Liver (tissue), 9 donors: Measurements from ENCODE around the gene SLC25A2. TPM values are rescaled to one million over a fixed set of nuclear protein-coding genes. Genes with fewer than 3 reads are reported as not detected.

ENCODE experiments used
- DNase-seq: peaks from one replicate; pipeline ENCODE4 v3.0.0-alpha.2; 2017; ENCODE audit warnings: low spot score
- H3K27ac ChIP-seq, 2 donors: one replicate each; pipeline ENCODE4 v1.7.0; 2013; ENCODE audit warnings: inconsistent platforms in 2 of 2, low read length in 2 of 2, control low read depth in 1 of 2, low read depth in 1 of 2, mild to moderate bottlenecking in 1 of 2
- H3K27me3 ChIP-seq, 4 donors: one replicate each; pipeline versions ENCODE4 v1.6.1 to v1.7.0; 2013; ENCODE audit warnings: low read length in 3 of 4, inconsistent platforms in 1 of 4, mild to moderate bottlenecking in 1 of 4, moderate library complexity in 1 of 4; ENCODE audit not compliant: control insufficient read depth in 4 of 4, insufficient read depth in 4 of 4
- H3K36me3 ChIP-seq, 4 donors: one replicate each; pipeline versions ENCODE4 v1.6.1 to v1.7.0; 2013; ENCODE audit warnings: low read length in 3 of 4, mild to moderate bottlenecking in 3 of 4, low read depth in 1 of 4, moderate library complexity in 1 of 4; ENCODE audit not compliant: control insufficient read depth in 4 of 4, insufficient read depth in 3 of 4
- H3K4me1 ChIP-seq, 4 donors: one replicate each; pipeline versions ENCODE4 v1.6.1 to v1.7.0; 2013; ENCODE audit warnings: low read length in 3 of 4, mild to moderate bottlenecking in 3 of 4, moderate library complexity in 1 of 4; ENCODE audit not compliant: control insufficient read depth in 4 of 4, insufficient read depth in 4 of 4
- H3K4me3 ChIP-seq, 3 donors: one replicate each; pipeline versions ENCODE4 v1.6.1 to v1.7.0; 2013; ENCODE audit warnings: low read length in 3 of 3, control low read depth in 1 of 3, low read depth in 1 of 3, mild to moderate bottlenecking in 1 of 3
- H3K9ac ChIP-seq, 2 donors: one replicate each; pipeline ENCODE4 v1.7.0; 2013; ENCODE audit warnings: low read length in 2 of 2, mild to moderate bottlenecking in 2 of 2, moderate library complexity in 2 of 2, control low read depth in 1 of 2, low read depth in 1 of 2
- H3K9me3 ChIP-seq, 4 donors: one replicate each; pipeline versions ENCODE4 v1.6.1 to v1.7.0; 2013; ENCODE audit warnings: low read length in 3 of 4; ENCODE audit not compliant: control insufficient read depth in 4 of 4
- FOXA1 ChIP-seq: IDR thresholded peaks from 2 replicates; pipeline ENCODE4 v1.6.1; 2016; ENCODE audit warnings: antibody characterized with exemption
- FOXA2 ChIP-seq: IDR thresholded peaks from 2 replicates; pipeline ENCODE4 v1.6.1; 2016; ENCODE audit warnings: antibody characterized with exemption
- GABPA ChIP-seq, 2 donors: IDR thresholded peaks in 1 of 2; conservative IDR thresholded peaks in 1 of 2; 2 replicates each; pipeline ENCODE4 v1.6.1; 2016; ENCODE audit warnings: antibody characterized with exemption in 2 of 2, mild to moderate bottlenecking in 1 of 2, moderate library complexity in 1 of 2
- HNF4A ChIP-seq, 2 donors: conservative IDR thresholded peaks; 2 replicates each; pipeline ENCODE4 v1.6.1; 2016; ENCODE audit warnings: antibody characterized with exemption in 2 of 2, mild to moderate bottlenecking in 2 of 2
- HNF4G ChIP-seq: IDR thresholded peaks from 2 replicates; pipeline ENCODE4 v1.6.1; 2016; ENCODE audit warnings: antibody characterized with exemption
- JUND ChIP-seq, 2 donors: IDR thresholded peaks; 2 replicates each; pipeline ENCODE4 v1.6.1; 2016; ENCODE audit warnings: antibody characterized with exemption in 2 of 2
- RXRA ChIP-seq, 2 donors: IDR thresholded peaks; 2 replicates each; pipeline ENCODE4 v1.6.1; 2017 to 2018; ENCODE audit warnings: antibody characterized with exemption in 2 of 2, mild to moderate bottlenecking in 1 of 2
- SP1 ChIP-seq: IDR thresholded peaks from 2 replicates; pipeline ENCODE4 v1.6.1; 2018; ENCODE audit warnings: antibody characterized with exemption, mild to moderate bottlenecking
- TAF1 ChIP-seq: conservative IDR thresholded peaks from 2 replicates; pipeline ENCODE4 v1.6.1; 2016; ENCODE audit warnings: antibody characterized with exemption, mild to moderate bottlenecking
- polyA plus RNA-seq, 2 donors: library from polyadenylated mRNA; stranded (reverse) in 1 of 2; unstranded in 1 of 2; fragments of 200-250 nt in 1 of 2; fragments of >200 nt in 1 of 2; fragmentation: Nextera tagmentation in 1 of 2; extraction: Ambion mirVana in 1 of 2; gene quantifications; one replicate each; pipeline versions ENCODE4 v1.2.1 to v1.2.3, GENCODE V29; 2013 to 2015
- total RNA-seq, 2 donors: library from RNA; depleted of rRNA; stranded (reverse); fragments of >200 nt; gene quantifications; one replicate each; pipeline ENCODE4 v1.2.3, GENCODE V29; 2014
- TF ChIP-seq, protein P1 (sequence below): IDR thresholded peaks from 2 replicates; pipeline ENCODE4 v1.6.1; 2016; ENCODE audit warnings: antibody characterized with exemption
- TF ChIP-seq, protein P2 (sequence below): fragments of 150-350 bp; IDR thresholded peaks from 2 replicates; pipeline ENCODE4 v1.5.1; 2017; ENCODE audit warnings: improper control_type of control experiment, low read depth, low read length; ENCODE audit not compliant: missing input control
- TF ChIP-seq, protein P3 (sequence below): IDR thresholded peaks from 2 replicates; pipeline ENCODE4 v1.6.1; 2016; ENCODE audit warnings: antibody characterized with exemption
- TF ChIP-seq, protein P4 (sequence below): IDR thresholded peaks from 2 replicates; pipeline ENCODE4 v1.6.1; 2016; ENCODE audit warnings: antibody characterized with exemption
- TF ChIP-seq, protein P5 (sequence below): IDR thresholded peaks from 2 replicates; pipeline ENCODE4 v1.6.1; 2016; ENCODE audit warnings: antibody characterized with exemption, mild to moderate bottlenecking
- donor health status: healthy.
- donor health status: healthy.
- donor health status: healthy.
- donor health status: healthy.
- donor health status: healthy.

SLC25A2 gene
- total and polyA plus RNA-seq, 4 donors, result 0.19 to 0.42 TPM; not detected in 2

DNA sequence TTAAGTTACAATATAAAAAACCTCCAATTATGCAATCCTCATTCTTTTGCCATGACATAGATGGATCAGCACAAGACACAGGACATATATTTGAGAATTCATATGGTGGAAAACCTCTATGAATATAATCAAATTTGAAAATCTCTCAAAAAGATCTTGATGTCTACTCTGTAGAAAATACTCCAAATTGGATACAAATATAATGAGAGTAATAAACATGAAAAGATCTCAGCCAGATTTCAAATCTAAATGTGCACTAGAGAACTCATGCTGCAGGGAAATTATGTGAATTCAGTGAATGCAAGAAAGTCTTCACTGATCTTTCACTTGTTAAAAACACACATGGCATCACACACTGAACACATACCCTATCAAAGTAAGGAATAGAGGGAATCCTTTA lies 44.9 kb downstream of the SLC25A2 start:
- Histone ChIP-seq H3K27ac (no peak overlapping the region), H3K27me3 (no peaks in the 10 kb centered on the region), H3K36me3 (no peaks in the 10 kb centered on the region), H3K9ac (no peak overlapping the region), H3K4me1 (no peaks in the 10 kb centered on the region), H3K4me3 (peak overlapping the region in 1 of 3 donors; percentile 29), H3K9me3 (peaks cover 28 to 92% (median 64%) of the 10 kb centered on the region in 4 donors)
- no peak for TF ChIP-seq RXRA (IDR thresholded peaks at IDR 0.05)
- no peak for DNase-seq

DNA sequence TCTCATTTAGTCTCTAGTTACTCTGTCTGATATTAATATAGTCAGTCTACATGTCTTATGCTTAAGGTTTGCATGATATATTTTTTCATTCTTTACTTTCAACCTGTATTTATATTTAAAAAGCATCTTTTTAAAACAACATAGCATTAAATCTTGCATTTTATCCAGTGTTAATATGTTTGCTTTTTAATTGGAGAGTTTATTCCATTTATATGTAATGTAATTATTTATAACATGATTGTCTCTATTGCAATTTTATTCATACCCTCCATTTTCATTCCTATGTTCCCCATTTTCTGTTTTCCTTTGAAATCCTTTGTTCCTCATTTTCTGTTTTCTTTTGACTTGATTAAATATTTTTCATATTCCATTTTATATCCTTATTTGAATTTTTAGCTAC lies 45.4 kb downstream of the SLC25A2 start:
- DNase-seq, result no peak
- H3K27me3 ChIP-seq, result no peaks in the 10 kb centered on the region
- TF ChIP-seq, protein P1, sequence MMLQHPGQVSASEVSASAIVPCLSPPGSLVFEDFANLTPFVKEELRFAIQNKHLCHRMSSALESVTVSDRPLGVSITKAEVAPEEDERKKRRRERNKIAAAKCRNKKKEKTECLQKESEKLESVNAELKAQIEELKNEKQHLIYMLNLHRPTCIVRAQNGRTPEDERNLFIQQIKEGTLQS, result no peak
- TF ChIP-seq RXRA (IDR thresholded peaks at IDR 0.05) (no peak), GABPA (IDR thresholded peaks at IDR 0.05 in 1 of 2, conservative IDR thresholded peaks at IDR 0.05 in 1 of 2) (no peak), FOXA1 (no peak), SP1 (no peak), HNF4G (no peak), FOXA2 (no peak), TAF1 (no peak), HNF4A (conservative IDR thresholded peaks at IDR 0.05) (no peak), JUND (IDR thresholded peaks at IDR 0.05) (no peak)
- TF ChIP-seq, protein P2, sequence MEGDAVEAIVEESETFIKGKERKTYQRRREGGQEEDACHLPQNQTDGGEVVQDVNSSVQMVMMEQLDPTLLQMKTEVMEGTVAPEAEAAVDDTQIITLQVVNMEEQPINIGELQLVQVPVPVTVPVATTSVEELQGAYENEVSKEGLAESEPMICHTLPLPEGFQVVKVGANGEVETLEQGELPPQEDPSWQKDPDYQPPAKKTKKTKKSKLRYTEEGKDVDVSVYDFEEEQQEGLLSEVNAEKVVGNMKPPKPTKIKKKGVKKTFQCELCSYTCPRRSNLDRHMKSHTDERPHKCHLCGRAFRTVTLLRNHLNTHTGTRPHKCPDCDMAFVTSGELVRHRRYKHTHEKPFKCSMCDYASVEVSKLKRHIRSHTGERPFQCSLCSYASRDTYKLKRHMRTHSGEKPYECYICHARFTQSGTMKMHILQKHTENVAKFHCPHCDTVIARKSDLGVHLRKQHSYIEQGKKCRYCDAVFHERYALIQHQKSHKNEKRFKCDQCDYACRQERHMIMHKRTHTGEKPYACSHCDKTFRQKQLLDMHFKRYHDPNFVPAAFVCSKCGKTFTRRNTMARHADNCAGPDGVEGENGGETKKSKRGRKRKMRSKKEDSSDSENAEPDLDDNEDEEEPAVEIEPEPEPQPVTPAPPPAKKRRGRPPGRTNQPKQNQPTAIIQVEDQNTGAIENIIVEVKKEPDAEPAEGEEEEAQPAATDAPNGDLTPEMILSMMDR, result no peak
- TF ChIP-seq, protein P3, sequence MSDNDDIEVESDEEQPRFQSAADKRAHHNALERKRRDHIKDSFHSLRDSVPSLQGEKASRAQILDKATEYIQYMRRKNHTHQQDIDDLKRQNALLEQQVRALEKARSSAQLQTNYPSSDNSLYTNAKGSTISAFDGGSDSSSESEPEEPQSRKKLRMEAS, result no peak
- TF ChIP-seq, protein P4, sequence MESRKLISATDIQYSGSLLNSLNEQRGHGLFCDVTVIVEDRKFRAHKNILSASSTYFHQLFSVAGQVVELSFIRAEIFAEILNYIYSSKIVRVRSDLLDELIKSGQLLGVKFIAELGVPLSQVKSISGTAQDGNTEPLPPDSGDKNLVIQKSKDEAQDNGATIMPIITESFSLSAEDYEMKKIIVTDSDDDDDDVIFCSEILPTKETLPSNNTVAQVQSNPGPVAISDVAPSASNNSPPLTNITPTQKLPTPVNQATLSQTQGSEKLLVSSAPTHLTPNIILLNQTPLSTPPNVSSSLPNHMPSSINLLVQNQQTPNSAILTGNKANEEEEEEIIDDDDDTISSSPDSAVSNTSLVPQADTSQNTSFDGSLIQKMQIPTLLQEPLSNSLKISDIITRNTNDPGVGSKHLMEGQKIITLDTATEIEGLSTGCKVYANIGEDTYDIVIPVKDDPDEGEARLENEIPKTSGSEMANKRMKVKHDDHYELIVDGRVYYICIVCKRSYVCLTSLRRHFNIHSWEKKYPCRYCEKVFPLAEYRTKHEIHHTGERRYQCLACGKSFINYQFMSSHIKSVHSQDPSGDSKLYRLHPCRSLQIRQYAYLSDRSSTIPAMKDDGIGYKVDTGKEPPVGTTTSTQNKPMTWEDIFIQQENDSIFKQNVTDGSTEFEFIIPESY, result no peak
- TF ChIP-seq, protein P5, sequence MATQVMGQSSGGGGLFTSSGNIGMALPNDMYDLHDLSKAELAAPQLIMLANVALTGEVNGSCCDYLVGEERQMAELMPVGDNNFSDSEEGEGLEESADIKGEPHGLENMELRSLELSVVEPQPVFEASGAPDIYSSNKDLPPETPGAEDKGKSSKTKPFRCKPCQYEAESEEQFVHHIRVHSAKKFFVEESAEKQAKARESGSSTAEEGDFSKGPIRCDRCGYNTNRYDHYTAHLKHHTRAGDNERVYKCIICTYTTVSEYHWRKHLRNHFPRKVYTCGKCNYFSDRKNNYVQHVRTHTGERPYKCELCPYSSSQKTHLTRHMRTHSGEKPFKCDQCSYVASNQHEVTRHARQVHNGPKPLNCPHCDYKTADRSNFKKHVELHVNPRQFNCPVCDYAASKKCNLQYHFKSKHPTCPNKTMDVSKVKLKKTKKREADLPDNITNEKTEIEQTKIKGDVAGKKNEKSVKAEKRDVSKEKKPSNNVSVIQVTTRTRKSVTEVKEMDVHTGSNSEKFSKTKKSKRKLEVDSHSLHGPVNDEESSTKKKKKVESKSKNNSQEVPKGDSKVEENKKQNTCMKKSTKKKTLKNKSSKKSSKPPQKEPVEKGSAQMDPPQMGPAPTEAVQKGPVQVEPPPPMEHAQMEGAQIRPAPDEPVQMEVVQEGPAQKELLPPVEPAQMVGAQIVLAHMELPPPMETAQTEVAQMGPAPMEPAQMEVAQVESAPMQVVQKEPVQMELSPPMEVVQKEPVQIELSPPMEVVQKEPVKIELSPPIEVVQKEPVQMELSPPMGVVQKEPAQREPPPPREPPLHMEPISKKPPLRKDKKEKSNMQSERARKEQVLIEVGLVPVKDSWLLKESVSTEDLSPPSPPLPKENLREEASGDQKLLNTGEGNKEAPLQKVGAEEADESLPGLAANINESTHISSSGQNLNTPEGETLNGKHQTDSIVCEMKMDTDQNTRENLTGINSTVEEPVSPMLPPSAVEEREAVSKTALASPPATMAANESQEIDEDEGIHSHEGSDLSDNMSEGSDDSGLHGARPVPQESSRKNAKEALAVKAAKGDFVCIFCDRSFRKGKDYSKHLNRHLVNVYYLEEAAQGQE, result no peak
- no peaks in the 10 kb centered on the region for H3K4me1 ChIP-seq
- H3K9ac ChIP-seq, result no peak overlapping the region
- H3K9me3 ChIP-seq, result peaks cover 30 to 92% (median 67%) of the 10 kb centered on the region in 4 donors
- peak overlapping the region in 1 of 3 donors; percentile 29 for H3K4me3 ChIP-seq
- H3K36me3 ChIP-seq, result no peaks in the 10 kb centered on the region
- H3K27ac ChIP-seq, result no peak overlapping the region

Other genes starting within 250 kb of the SLC25A2 start
Only the 30 nearest of the 38 such genes appear.
- under 1 TPM; 0.08 to 0.09 TPM for gene PCDHB7, start 131.4 kb downstream of the SLC25A2 start, total RNA-seq
- gene PCDHB7, start 131.4 kb downstream of the SLC25A2 start, polyA plus RNA-seq, result under 1 TPM in 1 of 2 donors, not detected in 1; 0.21 TPM
- gene PCDHB8, start 126.3 kb downstream of the SLC25A2 start, total RNA-seq, result under 1 TPM; 0.08 to 0.14 TPM
- under 1 TPM in 1 of 2 donors, not detected in 1; 0.03 TPM for gene PCDHB8, start 126.3 kb downstream of the SLC25A2 start, polyA plus RNA-seq
- under 1 TPM; 0.09 to 0.17 TPM for gene PCDHB16, start 121.7 kb downstream of the SLC25A2 start, total RNA-seq
- gene PCDHB16, start 121.7 kb downstream of the SLC25A2 start, polyA plus RNA-seq, result under 1 TPM; 0.14 to 0.31 TPM
- under 1 TPM; 0.09 to 0.25 TPM for gene PCDHB9, start 116.9 kb downstream of the SLC25A2 start, total RNA-seq
- under 1 TPM; 0.03 to 0.07 TPM for gene PCDHB9, start 116.9 kb downstream of the SLC25A2 start, polyA plus RNA-seq
- gene PCDHB10, start 111.7 kb downstream of the SLC25A2 start, total RNA-seq, result under 1 TPM; 0.14 to 0.17 TPM
- gene PCDHB10, start 111.7 kb downstream of the SLC25A2 start, polyA plus RNA-seq, result under 1 TPM; 0.07 TPM
- under 1 TPM; 0.23 to 0.33 TPM for gene PCDHB11, start 104.4 kb downstream of the SLC25A2 start, total RNA-seq
- under 1 TPM; 0.08 to 0.09 TPM for gene PCDHB11, start 104.4 kb downstream of the SLC25A2 start, polyA plus RNA-seq
- under 1 TPM; 0.28 to 0.33 TPM for gene PCDHB12, start 95.3 kb downstream of the SLC25A2 start, total RNA-seq
- gene PCDHB12, start 95.3 kb downstream of the SLC25A2 start, polyA plus RNA-seq, result under 1 TPM; 0.06 to 0.12 TPM
- gene PCDHB13, start 90.1 kb downstream of the SLC25A2 start, total RNA-seq, result under 1 TPM; 0.19 to 0.42 TPM
- gene PCDHB13, start 90.1 kb downstream of the SLC25A2 start, polyA plus RNA-seq, result under 1 TPM; 0.11 to 0.17 TPM
- gene PCDHB14, start 80.7 kb downstream of the SLC25A2 start, total RNA-seq, result under 1 TPM; 0.42 to 0.47 TPM
- gene PCDHB14, start 80.7 kb downstream of the SLC25A2 start, polyA plus RNA-seq, result under 1 TPM; 0.10 to 0.23 TPM
- under 1 TPM; 0.28 to 0.59 TPM for gene PCDHB15, start 58.7 kb downstream of the SLC25A2 start, total RNA-seq
- gene PCDHB15, start 58.7 kb downstream of the SLC25A2 start, polyA plus RNA-seq, result under 1 TPM; 0.21 to 0.52 TPM
- gene TAF7, start 16.7 kb upstream of the SLC25A2 start, total RNA-seq, result 10 to 100 TPM; 25.7 to 36.3 TPM
- 10 to 100 TPM; 23.5 to 30.8 TPM for gene TAF7, start 16.7 kb upstream of the SLC25A2 start, polyA plus RNA-seq
- under 1 TPM; 0.05 to 0.08 TPM for gene PCDHGA1, start 26.5 kb upstream of the SLC25A2 start, total RNA-seq
- under 1 TPM in 1 of 2 donors, not detected in 1; 0.05 TPM for gene PCDHGA1, start 26.5 kb upstream of the SLC25A2 start, polyA plus RNA-seq
- under 1 TPM; 0.23 to 0.42 TPM for gene PCDHGA2, start 34.7 kb upstream of the SLC25A2 start, total RNA-seq
- under 1 TPM; 0.26 to 0.46 TPM for gene PCDHGA2, start 34.7 kb upstream of the SLC25A2 start, polyA plus RNA-seq
- gene PCDHGA3, start 39.8 kb upstream of the SLC25A2 start, total RNA-seq, result under 1 TPM; 0.09 to 0.59 TPM
- gene PCDHGA3, start 39.8 kb upstream of the SLC25A2 start, polyA plus RNA-seq, result under 1 TPM; 0.25 to 0.32 TPM
- gene PCDHGB1, start 46.0 kb upstream of the SLC25A2 start, total RNA-seq, result under 1 TPM; 0.14 to 0.75 TPM
- under 1 TPM; 0.10 to 0.11 TPM for gene PCDHGB1, start 46.0 kb upstream of the SLC25A2 start, polyA plus RNA-seq
- under 1 TPM; 0.23 to 0.92 TPM for gene PCDHGA4, start 51.0 kb upstream of the SLC25A2 start, total RNA-seq
- gene PCDHGA4, start 51.0 kb upstream of the SLC25A2 start, polyA plus RNA-seq, result under 1 TPM; 0.15 to 0.21 TPM
- 1 to 10 TPM in 1 of 2 donors, under 1 TPM in 1; 0.47 to 1.0 TPM for gene PCDHGB2, start 55.9 kb upstream of the SLC25A2 start, total RNA-seq
- gene PCDHGB2, start 55.9 kb upstream of the SLC25A2 start, polyA plus RNA-seq, result under 1 TPM in 1 of 2 donors, not detected in 1; 0.28 TPM
- under 1 TPM; 0.09 to 0.50 TPM for gene PCDHGA5, start 60.1 kb upstream of the SLC25A2 start, total RNA-seq
- gene PCDHGA5, start 60.1 kb upstream of the SLC25A2 start, polyA plus RNA-seq, result under 1 TPM; 0.04 to 0.08 TPM
- gene PCDHGB3, start 66.2 kb upstream of the SLC25A2 start, total RNA-seq, result 1 to 10 TPM in 1 of 2 donors, under 1 TPM in 1; 0.37 to 1.2 TPM
- under 1 TPM in 1 of 2 donors, not detected in 1; 0.07 TPM for gene PCDHGB3, start 66.2 kb upstream of the SLC25A2 start, polyA plus RNA-seq
- gene PCDHGA6, start 69.8 kb upstream of the SLC25A2 start, total RNA-seq, result under 1 TPM; 0.37 to 0.67 TPM
- gene PCDHGA6, start 69.8 kb upstream of the SLC25A2 start, polyA plus RNA-seq, result under 1 TPM; 0.08 to 0.18 TPM
- under 1 TPM; 0.19 to 0.67 TPM for gene PCDHGA7, start 78.7 kb upstream of the SLC25A2 start, total RNA-seq
- gene PCDHGA7, start 78.7 kb upstream of the SLC25A2 start, polyA plus RNA-seq, result under 1 TPM; 0.21 TPM
- 1 to 10 TPM; 1.7 to 2.8 TPM for gene PCDHGB4, start 83.6 kb upstream of the SLC25A2 start, total RNA-seq
- 1 to 10 TPM in 1 of 2 donors, under 1 TPM in 1; 0.76 to 1.4 TPM for gene PCDHGB4, start 83.6 kb upstream of the SLC25A2 start, polyA plus RNA-seq
- gene PCDHGA8, start 88.6 kb upstream of the SLC25A2 start, total RNA-seq, result under 1 TPM; 0.14 to 0.75 TPM
- under 1 TPM; 0.02 to 0.13 TPM for gene PCDHGA8, start 88.6 kb upstream of the SLC25A2 start, polyA plus RNA-seq
- gene PCDHGB5, start 93.9 kb upstream of the SLC25A2 start, total RNA-seq, result 1 to 10 TPM; 2.5 to 3.8 TPM
- 1 to 10 TPM in 1 of 2 donors, under 1 TPM in 1; 0.76 to 2.0 TPM for gene PCDHGB5, start 93.9 kb upstream of the SLC25A2 start, polyA plus RNA-seq
- 1 to 10 TPM in 1 of 2 donors, under 1 TPM in 1; 0.51 to 2.8 TPM for gene PCDHGA9, start 98.7 kb upstream of the SLC25A2 start, total RNA-seq
- gene PCDHGA9, start 98.7 kb upstream of the SLC25A2 start, polyA plus RNA-seq, result under 1 TPM; 0.11 to 0.63 TPM
- 1 to 10 TPM; 1.4 to 2.8 TPM for gene PCDHGB6, start 104.0 kb upstream of the SLC25A2 start, total RNA-seq
- 1 to 10 TPM in 1 of 2 donors, under 1 TPM in 1; 0.53 to 1.8 TPM for gene PCDHGB6, start 104.0 kb upstream of the SLC25A2 start, polyA plus RNA-seq
- gene PCDHGA10, start 108.9 kb upstream of the SLC25A2 start, total RNA-seq, result 1 to 10 TPM; 2.0 to 3.9 TPM
- gene PCDHGA10, start 108.9 kb upstream of the SLC25A2 start, polyA plus RNA-seq, result 1 to 10 TPM; 1.2 to 1.3 TPM
- 1 to 10 TPM; 1.6 to 3.1 TPM for gene PCDHGB7, start 113.6 kb upstream of the SLC25A2 start, total RNA-seq
- gene PCDHGB7, start 113.6 kb upstream of the SLC25A2 start, polyA plus RNA-seq, result under 1 TPM; 0.74 to 0.78 TPM
- 1 to 10 TPM in 1 of 2 donors, under 1 TPM in 1; 0.75 to 2.5 TPM for gene PCDHGA11, start 117.0 kb upstream of the SLC25A2 start, total RNA-seq
- gene PCDHGA11, start 117.0 kb upstream of the SLC25A2 start, polyA plus RNA-seq, result under 1 TPM; 0.22 to 0.25 TPM
- 1 to 10 TPM in 1 of 2 donors, under 1 TPM in 1; 0.37 to 1.9 TPM for gene PCDHGA12, start 126.5 kb upstream of the SLC25A2 start, total RNA-seq
- under 1 TPM; 0.39 to 0.74 TPM for gene PCDHGA12, start 126.5 kb upstream of the SLC25A2 start, polyA plus RNA-seq